HG03521 (cell line): ENCODE measurements around the gene SLC25A25.
"Not testable (repeated sequence)": the region's sequence is repeated elsewhere in the genome, so short reads cannot be mapped to it uniquely, and the experiment has no call there.

Experiments
- ATAC-seq: cut with Tn5 transposase; IDR thresholded peaks from one replicate; pipeline ENCODE4 v1.9.1; 2021; ENCODE audit warnings: mild to moderate bottlenecking, moderate library complexity; ENCODE audit not compliant: unreplicated experiment

SLC25A25 gene

DNA sequence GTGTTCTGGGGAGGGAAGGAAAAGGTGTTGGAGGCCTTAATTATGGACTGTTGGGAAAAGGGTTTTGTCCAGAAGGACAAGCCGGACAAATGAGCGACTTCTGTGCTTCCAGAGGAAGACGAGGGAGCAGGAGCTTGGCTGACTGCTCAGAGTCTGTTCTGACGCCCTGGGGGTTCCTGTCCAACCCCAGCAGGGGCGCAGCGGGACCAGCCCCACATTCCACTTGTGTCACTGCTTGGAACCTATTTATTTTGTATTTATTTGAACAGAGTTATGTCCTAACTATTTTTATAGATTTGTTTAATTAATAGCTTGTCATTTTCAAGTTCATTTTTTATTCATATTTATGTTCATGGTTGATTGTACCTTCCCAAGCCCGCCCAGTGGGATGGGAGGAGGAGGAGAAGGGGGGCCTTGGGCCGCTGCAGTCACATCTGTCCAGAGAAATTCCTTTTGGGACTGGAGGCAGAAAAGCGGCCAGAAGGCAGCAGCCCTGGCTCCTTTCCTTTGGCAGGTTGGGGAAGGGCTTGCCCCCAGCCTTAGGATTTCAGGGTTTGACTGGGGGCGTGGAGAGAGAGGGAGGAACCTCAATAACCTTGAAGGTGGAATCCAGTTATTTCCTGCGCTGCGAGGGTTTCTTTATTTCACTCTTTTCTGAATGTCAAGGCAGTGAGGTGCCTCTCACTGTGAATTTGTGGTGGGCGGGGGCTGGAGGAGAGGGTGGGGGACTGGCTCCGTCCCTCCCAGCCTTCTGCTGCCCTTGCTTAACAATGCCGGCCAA lies 40.4 kb downstream of the SLC25A25 start:
- no peak for ATAC-seq

DNA sequence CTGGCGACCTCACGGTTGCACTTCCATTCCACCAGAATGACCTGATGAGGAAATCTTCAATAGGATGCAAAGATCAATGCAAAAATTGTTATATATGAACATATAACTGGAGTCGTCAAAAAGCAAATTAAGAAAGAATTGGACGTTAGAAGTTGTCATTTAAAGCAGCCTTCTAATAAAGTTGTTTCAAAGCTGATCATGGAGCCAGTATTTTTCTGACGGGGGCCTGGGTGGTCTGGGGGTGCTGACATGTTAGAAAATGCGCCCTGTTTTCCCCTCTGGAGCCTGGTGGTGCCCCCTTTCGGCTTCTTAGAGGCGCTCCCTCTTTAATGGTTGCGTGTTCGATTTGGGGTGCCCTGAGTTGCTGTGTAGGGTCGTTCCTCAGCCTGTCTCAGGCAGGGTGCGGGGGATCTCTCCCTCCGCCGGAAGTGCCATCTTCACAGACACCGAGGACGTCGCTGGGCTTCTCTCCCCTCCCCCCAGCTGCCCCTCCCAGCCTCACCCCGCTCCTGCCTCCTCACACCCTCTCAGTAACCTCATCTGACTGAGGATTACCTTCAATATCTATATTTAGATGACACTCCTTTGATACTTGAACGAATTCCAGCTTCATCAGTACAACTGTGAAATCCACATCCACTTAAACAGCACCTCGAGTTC lies 41.1 kb downstream of the SLC25A25 start:
- no peak for ATAC-seq

GRCh38 chr9:128111726-128112125 lies 43.7 kb downstream of the SLC25A25 start:
- not testable (repeated sequence) for ATAC-seq

- ATAC-seq, result no peak
Observed at GRCh38 chr9:128113526-128114325, 45.7 kb downstream of the SLC25A25 start.

DNA sequence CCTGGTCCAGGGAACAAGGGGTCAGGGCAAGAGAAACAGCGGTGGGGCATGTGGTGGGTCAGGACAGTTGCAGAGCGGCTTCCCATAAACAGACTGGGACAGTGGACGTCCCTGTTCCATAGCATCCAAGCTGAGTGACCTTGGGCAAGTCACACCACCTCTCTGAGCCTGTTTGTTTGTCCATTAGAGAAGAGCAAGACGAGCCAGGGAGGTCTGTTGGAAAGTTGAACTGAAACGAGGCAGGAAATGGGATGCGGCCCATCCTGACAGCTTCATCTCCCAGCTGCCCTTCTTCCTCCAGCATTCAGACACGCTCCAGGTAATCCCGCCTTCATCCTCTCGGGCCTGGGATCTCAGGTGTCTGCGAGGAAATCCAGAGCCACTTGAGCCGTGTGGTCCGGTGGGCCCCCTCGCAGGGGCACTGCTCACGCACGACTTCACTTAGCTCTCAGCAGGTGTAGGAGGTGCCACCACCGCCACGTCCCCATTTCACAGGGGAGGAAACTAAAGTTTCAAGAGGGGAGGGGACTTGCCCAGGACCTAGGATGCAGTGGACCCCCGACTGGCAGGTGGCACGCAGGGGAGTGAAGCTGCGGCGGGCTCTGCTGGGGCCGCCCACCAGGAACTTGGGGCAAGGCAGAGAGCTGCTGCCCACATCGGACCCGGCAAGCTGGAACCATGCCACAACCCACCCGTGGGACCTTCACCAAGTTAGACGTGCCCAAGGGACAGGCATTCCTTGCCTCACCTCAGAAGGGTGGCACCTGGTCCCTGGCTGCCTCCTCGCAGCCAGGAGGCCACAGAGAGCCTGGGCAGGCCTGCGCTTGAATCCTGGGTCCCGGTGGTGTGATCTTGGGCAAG lies 46.5 kb downstream of the SLC25A25 start:
- ATAC-seq, result no peak

GRCh38 chr9:128115187-128116103 lies 47.4 kb downstream of the SLC25A25 start:
- ATAC-seq, result no peak

DNA sequence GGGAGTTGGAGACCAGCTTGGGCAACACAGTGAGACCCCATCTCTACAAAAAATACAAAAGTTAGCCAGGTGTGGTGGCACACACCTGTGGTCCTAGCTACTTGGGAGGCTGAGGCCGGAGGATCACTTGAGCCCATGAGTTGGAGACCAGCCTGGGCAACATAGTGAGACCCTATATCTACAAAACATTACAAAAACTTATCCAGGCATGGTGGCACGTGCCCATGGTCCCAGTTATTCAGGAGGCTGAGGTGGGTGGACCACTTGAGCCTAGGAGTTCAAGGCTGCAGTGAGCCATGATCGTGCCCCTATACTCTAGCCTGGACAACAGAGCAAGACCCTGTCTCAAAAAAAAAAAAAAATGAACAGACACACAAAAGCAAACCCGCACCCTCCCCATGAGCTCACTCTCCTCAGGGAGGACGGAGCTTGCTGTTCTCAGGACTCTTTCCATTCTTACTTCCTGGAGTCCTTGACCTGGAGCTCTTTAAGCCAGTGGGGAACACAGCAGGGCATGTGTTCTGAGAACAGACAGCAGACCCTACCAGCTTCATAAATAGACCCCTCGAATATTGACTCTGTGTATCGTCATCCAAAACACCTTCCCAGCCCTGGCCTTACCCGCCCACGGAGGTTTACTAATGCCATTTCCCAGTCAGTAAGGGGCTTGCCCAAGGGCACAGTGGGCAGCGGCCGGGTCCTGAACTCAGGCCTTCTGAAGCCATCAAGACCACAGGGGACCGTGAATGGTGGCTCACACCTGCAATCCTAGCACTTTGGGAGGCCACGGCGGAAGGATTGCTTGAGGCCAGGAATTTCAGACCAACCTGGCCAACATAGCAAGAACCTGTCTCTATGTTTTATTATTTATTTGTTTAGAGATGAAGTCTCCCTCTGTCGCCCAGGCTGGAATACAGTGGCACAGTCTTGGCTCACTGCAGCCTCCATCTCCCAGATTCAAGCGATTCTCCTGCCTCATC lies 48.4 kb downstream of the SLC25A25 start:
- ATAC-seq, result no peak

DNA sequence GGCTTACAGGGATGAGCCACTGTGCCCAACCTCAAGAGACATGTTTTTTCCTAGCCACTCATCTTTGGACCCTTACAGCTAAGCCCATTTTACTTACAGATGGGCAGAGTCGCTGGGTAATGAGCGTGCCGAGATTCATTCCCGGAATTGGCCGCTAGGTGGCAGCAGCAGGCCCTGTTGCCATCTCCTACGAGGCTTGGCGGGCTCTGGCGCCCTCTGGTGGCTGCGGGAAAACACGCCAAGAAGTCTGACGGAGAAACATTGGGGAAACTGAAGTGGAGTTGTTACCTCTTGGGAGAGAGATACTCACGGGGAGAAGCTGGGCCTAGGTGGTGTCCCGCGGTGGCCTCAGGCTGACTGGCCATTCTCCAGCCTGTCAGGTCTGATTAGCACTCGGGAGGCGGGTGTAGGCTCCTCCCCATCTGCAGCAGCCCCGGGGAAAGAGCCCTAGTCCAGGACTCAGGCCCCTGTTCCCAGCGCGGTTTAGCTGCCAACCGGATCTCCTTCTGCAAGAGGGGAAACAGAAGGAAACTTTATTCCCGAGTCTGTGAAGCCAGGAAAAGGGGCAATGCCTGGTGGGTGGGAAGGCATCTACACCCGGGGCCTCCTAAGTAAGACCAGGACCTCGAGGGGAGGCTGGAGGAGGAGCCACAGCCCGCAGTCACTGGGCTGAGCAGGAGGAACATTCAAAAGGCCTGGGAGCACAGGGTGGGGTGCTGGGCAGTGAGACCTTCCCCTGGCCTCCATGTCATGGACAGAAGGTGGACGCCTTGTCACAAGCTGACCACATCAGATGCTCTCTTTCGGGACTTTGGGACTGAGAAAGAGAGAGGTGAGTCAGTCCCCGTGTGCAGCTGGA lies 49.8 kb downstream of the SLC25A25 start:
- peak; percentile 63 for ATAC-seq

DNA sequence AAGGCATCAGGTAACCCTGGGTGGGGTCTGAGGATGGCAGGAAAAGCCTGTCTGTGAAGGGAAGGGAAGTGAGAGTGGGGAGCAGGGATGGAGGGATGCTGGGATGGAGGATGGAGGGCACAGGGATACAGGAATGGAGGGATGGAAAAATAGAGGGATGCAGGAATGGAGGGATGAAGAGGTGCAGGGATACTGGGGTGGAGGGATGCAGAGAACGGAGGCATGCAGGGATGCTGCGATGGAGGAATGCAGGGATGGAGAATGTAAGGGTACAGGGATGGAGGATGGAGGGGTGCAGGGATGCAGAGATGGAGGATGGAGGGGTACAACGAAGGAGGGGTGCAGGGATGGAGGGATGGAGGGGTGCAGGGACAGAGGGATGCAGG lies 50.4 kb downstream of the SLC25A25 start:
- no peak for ATAC-seq

DNA sequence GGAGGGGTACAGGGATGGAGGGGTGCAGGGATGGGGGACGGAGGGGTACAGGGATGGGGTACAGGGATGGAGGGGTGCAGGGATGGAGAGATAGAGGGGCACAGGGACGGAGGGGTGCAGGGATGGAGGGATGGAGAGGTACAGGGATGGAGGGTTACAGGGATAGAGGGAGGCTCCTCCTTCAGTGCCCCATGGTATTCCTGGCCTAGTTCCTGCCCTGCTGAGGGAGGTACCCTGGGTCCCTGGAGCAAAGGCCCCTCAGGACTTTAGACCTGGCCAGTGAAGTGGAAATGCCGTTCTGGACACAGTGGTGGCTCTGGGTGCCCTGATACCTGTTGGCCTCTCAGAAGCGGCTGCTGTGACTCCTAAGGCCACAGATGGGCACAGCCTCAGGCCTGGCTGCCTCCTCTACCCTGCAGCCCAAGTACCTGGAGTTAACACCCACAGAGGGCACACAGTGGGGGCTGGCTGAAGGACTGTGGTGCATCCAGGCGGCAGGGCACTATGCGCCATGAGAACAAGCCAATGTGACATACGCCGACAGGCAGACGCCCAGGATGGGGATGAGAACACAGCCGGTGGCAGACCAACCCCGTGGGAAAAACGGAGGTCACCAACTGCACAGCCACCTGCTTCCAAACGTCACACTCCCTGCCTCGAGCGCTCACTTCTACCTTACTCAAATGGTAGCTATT lies 51.1 kb downstream of the SLC25A25 start:
- ATAC-seq, result no peak

DNA sequence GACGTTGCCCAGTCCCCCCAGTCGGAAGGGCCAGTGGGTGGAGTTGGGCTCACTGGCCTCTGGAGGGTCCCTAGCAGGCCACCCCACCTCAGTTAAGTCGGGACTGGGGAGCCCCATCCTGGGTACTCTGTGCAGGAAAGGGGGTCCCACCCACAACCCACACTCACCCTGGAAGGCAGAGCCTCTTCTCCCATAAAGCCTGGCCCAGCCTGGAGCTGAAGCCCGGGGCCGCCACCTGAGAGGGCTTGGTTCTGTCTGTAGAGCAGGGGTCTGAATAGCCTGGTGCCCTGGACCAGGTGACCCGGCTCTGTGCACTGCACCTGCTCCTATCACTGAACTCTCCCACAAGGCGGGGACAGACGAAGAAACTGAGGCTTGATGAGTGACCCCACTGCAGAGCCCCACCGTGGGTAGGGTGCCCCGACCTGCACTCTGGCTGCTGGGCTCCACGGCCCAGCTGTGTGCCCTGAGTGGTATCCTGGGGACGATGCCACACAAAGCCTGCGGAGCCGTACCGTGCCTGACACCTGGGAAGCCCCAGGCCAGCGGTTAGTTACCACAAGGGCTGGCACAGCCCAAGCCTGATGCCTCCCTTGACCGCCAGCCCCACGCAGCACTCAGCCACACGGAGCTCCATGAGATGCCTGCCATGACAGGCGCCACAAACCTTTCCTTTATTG lies 52.2 kb downstream of the SLC25A25 start:
- no peak for ATAC-seq

- ATAC-seq, result no peak
Observed at GRCh38 chr9:128120741-128121465, 52.9 kb downstream of the SLC25A25 start.

DNA sequence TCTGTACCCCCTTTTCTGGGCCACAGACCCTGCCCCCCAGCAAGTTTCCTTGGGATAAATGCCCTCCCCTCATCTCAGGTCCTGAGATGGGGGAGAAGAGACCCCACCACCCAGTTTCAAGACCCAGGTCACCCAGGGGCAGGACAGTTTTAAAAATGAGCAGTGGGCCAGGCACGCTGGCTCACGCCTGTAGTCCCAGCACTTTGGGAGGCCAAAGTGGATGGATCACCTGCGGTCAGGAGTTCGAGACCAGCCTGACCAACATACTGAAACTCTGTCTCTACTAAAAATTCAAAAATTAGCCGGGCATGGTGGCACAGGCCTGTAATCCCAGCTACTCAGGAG lies 53.4 kb downstream of the SLC25A25 start:
- ATAC-seq, result no peak

DNA sequence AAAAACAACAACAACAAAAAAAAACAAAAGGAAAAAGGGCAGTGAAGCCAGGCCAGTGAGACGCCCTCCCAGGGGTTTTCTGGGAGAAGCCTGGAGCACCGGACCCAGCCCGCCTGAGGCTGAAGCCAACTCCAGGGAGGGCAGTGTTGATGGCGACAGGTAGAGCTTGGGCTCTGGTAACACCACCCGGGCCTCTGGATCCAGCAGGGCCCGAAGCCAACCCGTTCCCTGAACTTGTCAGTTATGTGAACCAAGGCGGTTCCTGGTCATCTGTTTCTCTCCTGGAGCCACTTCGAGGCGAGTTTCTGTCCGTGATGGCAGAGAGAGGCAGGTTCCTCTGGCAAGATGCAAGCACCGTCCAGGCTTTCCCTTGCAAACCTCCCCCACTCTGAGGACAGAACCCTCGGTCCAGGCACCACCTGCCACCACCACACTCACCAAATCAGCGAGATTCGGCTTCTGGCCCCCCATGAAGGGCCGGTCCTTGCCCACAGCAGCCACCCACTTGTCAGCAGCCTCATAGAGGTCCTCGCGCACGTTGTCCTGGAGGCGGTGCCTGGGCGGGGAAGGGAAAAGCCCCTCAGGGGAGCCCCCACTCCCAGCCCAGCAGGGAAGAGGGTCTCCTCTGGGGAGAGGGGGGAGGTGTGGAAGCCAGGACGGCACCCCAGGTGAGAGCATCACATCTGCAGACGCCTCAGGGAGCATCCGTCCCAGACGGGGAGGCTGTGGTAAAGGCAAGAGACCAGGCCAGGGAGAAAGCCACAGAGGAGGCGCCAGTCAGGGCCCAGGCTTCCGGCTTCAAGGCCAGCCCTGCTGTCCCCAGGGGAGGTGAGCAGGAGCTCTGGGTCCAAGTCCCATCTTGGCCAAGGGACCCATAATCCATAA lies 54.1 kb downstream of the SLC25A25 start:
- no peak for ATAC-seq

GRCh38 chr9:128122809-128123175 lies 54.8 kb downstream of the SLC25A25 start:
- ATAC-seq, result no peak
